Neural progenitor cell (in vitro differentiated cells): ENCODE data around the gene ARF1.

Experiments
- CTCF ChIP-seq: fragments of 200-600 bp; sonication (generic); IDR thresholded peaks from 2 replicates; pipeline ENCODE4 v1.5.1; 2017; ENCODE audit warnings: antibody characterized with exemption, mild to moderate bottlenecking
- EZH2 ChIP-seq: fragments of 200-600 bp; sonication (generic); IDR thresholded peaks from 2 replicates; pipeline ENCODE4 v1.6.1; 2017; ENCODE audit warnings: antibody characterized with exemption, mild to moderate bottlenecking, moderate library complexity

- TF ChIP-seq CTCF = no peak
- no peak for TF ChIP-seq EZH2
These were observed 11.7 kb upstream of the ARF1 start for GRCh38 chr1:228070851-228071250.
